ENCODE measurements around the gene SZRD1. TPM values are rescaled to one million over a fixed set of nuclear protein-coding genes. Genes with fewer than 3 reads are reported as not detected.

The SZRD1 gene
- total and polyA plus RNA-seq, 4 donors = 14.2 to 44.3 (median 25.0) TPM

DNA sequence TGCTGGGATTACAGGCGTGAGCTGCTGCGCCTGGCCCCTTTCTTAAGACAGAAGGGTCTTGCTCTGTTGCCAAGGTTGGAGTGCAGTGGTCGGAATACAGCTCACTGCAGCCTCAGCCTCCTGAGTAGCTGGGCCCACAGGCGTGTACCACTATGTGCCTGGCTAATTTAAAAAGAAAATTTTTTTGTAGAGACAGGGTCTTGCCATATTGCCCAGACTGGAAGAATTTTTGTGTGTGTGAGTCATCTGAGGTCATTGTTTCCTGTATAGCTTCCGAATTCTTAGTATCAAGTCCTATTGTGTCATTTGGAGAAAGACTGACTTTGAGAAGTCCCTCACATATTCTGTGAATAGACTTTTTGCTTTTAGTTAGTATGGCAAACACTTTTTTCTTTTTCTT, 4.7 kb downstream of the SZRD1 start:
- Histone ChIP-seq H3K36me3 (ENCODE audit: control insufficient read depth in 4 of 4, insufficient read depth in 3 of 4, low read depth in 1 of 4, low read length in 3 of 4) (peaks cover 0 to 3% (median 0%) of the 10 kb centered on the region in 4 donors), H3K4me3 (ENCODE audit: low read depth in 1 of 3, low read length in 3 of 3) (no peak overlapping the region), H3K9ac (ENCODE audit: low read depth in 1 of 2, low read length in 2 of 2) (no peak overlapping the region), H3K9me3 (ENCODE audit: control insufficient read depth in 4 of 4, low read length in 3 of 4) (no peaks in the 10 kb centered on the region), H3K27me3 (ENCODE audit: control insufficient read depth in 4 of 4, insufficient read depth in 4 of 4, low read length in 3 of 4) (no peaks in the 10 kb centered on the region), H3K27ac (ENCODE audit: low read depth in 1 of 2, low read length in 2 of 2) (no peak overlapping the region), H3K4me1 (ENCODE audit: control insufficient read depth in 4 of 4, insufficient read depth in 4 of 4, low read length in 3 of 4) (peaks cover 13 to 39% (median 25%) of the 10 kb centered on the region in 4 donors)
- 83% methylated on average over 5 of the region's 5 CpGs for WGBS
- TF ChIP-seq RAD21 (IDR thresholded peaks at IDR 0.05) (no peak), JUND (IDR thresholded peaks at IDR 0.05) (peak in 1 of 2 donors; percentile 21)
- DNase-seq (ENCODE audit: low spot score) = no peak

DNA sequence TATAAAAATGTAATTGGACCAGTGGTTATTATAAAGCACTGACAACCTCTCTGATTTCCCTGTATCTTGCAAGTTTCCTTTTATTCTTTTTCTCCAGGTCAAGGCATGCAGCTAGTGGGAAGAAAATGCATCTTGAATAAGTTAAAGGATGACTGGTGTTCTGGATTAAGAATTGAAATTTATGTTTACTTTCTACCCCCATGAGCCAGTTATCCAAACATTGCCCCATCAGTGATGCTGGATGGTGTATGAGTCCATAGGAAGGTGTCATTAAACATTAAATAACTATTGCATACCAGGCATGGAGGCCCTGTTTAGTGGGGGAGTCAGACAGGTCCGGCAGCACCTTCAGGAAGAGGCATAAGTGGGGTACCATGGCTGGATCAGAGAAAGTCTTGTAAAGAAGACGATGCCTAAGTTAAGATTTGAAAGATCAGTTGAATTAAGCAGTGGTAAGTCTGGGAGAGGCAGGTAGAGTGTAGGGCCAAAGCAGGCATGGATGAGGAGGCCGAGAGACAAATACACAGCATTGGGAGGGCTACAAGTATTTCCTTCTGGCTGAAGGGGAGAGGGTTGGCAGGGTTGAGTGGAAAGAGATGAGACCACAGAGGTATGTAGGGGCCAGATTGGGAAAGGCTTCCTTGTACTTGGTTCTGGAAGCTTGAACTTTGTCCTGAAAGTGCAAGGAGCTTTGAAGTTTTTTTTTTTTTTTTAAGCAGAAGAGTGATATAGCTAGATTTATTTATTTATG, 5.7 kb downstream of the SZRD1 start:
- no peak overlapping the region for H3K4me3 ChIP-seq (ENCODE audit: low read depth in 1 of 3, low read length in 3 of 3)
- H3K27ac ChIP-seq (ENCODE audit: low read depth in 1 of 2, low read length in 2 of 2) = no peak overlapping the region
- TF ChIP-seq SP1 (IDR thresholded peaks at IDR 0.05) = no peak
- TF ChIP-seq, protein P1, sequence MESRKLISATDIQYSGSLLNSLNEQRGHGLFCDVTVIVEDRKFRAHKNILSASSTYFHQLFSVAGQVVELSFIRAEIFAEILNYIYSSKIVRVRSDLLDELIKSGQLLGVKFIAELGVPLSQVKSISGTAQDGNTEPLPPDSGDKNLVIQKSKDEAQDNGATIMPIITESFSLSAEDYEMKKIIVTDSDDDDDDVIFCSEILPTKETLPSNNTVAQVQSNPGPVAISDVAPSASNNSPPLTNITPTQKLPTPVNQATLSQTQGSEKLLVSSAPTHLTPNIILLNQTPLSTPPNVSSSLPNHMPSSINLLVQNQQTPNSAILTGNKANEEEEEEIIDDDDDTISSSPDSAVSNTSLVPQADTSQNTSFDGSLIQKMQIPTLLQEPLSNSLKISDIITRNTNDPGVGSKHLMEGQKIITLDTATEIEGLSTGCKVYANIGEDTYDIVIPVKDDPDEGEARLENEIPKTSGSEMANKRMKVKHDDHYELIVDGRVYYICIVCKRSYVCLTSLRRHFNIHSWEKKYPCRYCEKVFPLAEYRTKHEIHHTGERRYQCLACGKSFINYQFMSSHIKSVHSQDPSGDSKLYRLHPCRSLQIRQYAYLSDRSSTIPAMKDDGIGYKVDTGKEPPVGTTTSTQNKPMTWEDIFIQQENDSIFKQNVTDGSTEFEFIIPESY (IDR thresholded peaks at IDR 0.05) = no peak
- TF ChIP-seq FOXA1 (IDR thresholded peaks at IDR 0.05) = no peak
- TF ChIP-seq, protein P2, sequence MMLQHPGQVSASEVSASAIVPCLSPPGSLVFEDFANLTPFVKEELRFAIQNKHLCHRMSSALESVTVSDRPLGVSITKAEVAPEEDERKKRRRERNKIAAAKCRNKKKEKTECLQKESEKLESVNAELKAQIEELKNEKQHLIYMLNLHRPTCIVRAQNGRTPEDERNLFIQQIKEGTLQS (IDR thresholded peaks at IDR 0.05) = no peak
- no peak for TF ChIP-seq HNF4A (conservative IDR thresholded peaks at IDR 0.05)
- no peak for TF ChIP-seq JUND (IDR thresholded peaks at IDR 0.05)
- no peak for TF ChIP-seq HNF4G (IDR thresholded peaks at IDR 0.05)
- DNase-seq (ENCODE audit: low spot score) = no peak
- H3K27me3 ChIP-seq (ENCODE audit: control insufficient read depth in 4 of 4, insufficient read depth in 4 of 4, low read length in 3 of 4) = no peaks in the 10 kb centered on the region
- H3K9ac ChIP-seq (ENCODE audit: low read depth in 1 of 2, low read length in 2 of 2) = no peak overlapping the region
- peaks cover 13 to 44% (median 28%) of the 10 kb centered on the region in 4 donors for H3K4me1 ChIP-seq (ENCODE audit: control insufficient read depth in 4 of 4, insufficient read depth in 4 of 4, low read length in 3 of 4)
- no peaks in the 10 kb centered on the region for H3K9me3 ChIP-seq (ENCODE audit: control insufficient read depth in 4 of 4, low read length in 3 of 4)
- H3K36me3 ChIP-seq (ENCODE audit: control insufficient read depth in 4 of 4, insufficient read depth in 3 of 4, low read depth in 1 of 4, low read length in 3 of 4) = peaks cover 0 to 3% (median 0%) of the 10 kb centered on the region in 4 donors
- 91% methylated on average over 3 of the region's 3 CpGs for WGBS

DNA sequence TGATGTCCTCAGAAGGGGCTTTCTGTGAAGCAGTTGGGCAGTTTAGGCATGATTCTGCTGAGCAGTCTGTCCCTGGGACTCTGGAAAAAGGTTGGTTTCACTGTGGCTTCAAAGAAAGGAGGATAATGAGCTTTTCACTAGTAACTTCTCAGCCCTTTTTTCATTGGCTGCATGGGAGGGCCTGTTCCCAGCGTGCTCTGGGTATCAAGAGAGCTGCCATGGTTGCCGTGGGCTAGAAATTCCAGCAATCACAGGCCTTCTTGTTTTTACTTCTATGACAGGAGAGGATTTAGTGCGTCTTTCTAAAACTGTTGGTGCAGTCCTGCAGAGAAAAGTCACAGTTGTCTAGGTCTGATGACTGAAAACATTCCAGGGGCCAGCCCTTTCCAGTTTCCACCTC, 7.2 kb downstream of the SZRD1 start:
- Histone ChIP-seq H3K4me3 (ENCODE audit: low read depth in 1 of 3, low read length in 3 of 3) (no peak overlapping the region), H3K9me3 (ENCODE audit: control insufficient read depth in 4 of 4, low read length in 3 of 4) (no peaks in the 10 kb centered on the region), H3K4me1 (ENCODE audit: control insufficient read depth in 4 of 4, insufficient read depth in 4 of 4, low read length in 3 of 4) (peaks cover 8 to 33% (median 22%) of the 10 kb centered on the region in 4 donors), H3K36me3 (ENCODE audit: control insufficient read depth in 4 of 4, insufficient read depth in 3 of 4, low read depth in 1 of 4, low read length in 3 of 4) (peaks cover 0 to 3% (median 0%) of the 10 kb centered on the region in 4 donors), H3K9ac (ENCODE audit: low read depth in 1 of 2, low read length in 2 of 2) (no peak overlapping the region), H3K27me3 (ENCODE audit: control insufficient read depth in 4 of 4, insufficient read depth in 4 of 4, low read length in 3 of 4) (no peaks in the 10 kb centered on the region), H3K27ac (ENCODE audit: low read depth in 1 of 2, low read length in 2 of 2) (no peak overlapping the region)
- WGBS = 90% methylated on average over 3 of the region's 3 CpGs
- TF ChIP-seq TAF1 (conservative IDR thresholded peaks at IDR 0.05) = no peak
- no peak for TF ChIP-seq JUND (IDR thresholded peaks at IDR 0.05)
- no peak for TF ChIP-seq SP1 (IDR thresholded peaks at IDR 0.05)
- TF ChIP-seq, protein P3, sequence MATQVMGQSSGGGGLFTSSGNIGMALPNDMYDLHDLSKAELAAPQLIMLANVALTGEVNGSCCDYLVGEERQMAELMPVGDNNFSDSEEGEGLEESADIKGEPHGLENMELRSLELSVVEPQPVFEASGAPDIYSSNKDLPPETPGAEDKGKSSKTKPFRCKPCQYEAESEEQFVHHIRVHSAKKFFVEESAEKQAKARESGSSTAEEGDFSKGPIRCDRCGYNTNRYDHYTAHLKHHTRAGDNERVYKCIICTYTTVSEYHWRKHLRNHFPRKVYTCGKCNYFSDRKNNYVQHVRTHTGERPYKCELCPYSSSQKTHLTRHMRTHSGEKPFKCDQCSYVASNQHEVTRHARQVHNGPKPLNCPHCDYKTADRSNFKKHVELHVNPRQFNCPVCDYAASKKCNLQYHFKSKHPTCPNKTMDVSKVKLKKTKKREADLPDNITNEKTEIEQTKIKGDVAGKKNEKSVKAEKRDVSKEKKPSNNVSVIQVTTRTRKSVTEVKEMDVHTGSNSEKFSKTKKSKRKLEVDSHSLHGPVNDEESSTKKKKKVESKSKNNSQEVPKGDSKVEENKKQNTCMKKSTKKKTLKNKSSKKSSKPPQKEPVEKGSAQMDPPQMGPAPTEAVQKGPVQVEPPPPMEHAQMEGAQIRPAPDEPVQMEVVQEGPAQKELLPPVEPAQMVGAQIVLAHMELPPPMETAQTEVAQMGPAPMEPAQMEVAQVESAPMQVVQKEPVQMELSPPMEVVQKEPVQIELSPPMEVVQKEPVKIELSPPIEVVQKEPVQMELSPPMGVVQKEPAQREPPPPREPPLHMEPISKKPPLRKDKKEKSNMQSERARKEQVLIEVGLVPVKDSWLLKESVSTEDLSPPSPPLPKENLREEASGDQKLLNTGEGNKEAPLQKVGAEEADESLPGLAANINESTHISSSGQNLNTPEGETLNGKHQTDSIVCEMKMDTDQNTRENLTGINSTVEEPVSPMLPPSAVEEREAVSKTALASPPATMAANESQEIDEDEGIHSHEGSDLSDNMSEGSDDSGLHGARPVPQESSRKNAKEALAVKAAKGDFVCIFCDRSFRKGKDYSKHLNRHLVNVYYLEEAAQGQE (IDR thresholded peaks at IDR 0.05) = no peak
- TF ChIP-seq RXRA (IDR thresholded peaks at IDR 0.05) = no peak
- TF ChIP-seq EGR1 (IDR thresholded peaks at IDR 0.05; ENCODE audit: low read depth in 2 of 2) = no peak
- TF ChIP-seq RAD21 (IDR thresholded peaks at IDR 0.05) = no peak
- no peak for TF ChIP-seq NR2F2 (IDR thresholded peaks at IDR 0.05)
- TF ChIP-seq, protein P4, sequence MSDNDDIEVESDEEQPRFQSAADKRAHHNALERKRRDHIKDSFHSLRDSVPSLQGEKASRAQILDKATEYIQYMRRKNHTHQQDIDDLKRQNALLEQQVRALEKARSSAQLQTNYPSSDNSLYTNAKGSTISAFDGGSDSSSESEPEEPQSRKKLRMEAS (IDR thresholded peaks at IDR 0.05) = no peak
- TF ChIP-seq, protein P1 (IDR thresholded peaks at IDR 0.05) = no peak
- no peak for DNase-seq (ENCODE audit: low spot score)

Measured in liver (tissue), 9 donors.